Neural cell (in vitro differentiated cells): ENCODE data around the gene LALBA.

Experiments
- EP300 ChIP-seq: fragments of 450-650 bp; conservative IDR thresholded peaks from 2 replicates; pipeline ENCODE4 v1.6.1; 2014; ENCODE audit warnings: antibody characterized with exemption, mild to moderate bottlenecking, moderate library complexity; ENCODE audit not compliant: poor library complexity, severe bottlenecking
- EZH2 ChIP-seq: fragments of 200-600, 300-800 bp; shearing (Covaris generic), sonication (generic); IDR thresholded peaks from 2 replicates; pipeline ENCODE4 v1.6.1; 2014; ENCODE audit warnings: antibody characterized with exemption, low read length, borderline replicate concordance, mild to moderate bottlenecking; ENCODE audit not compliant: insufficient read depth, poor library complexity, severe bottlenecking
- MXI1 ChIP-seq: fragments of 450-650 bp; conservative IDR thresholded peaks from 2 replicates; pipeline ENCODE4 v1.6.1; 2014; ENCODE audit warnings: antibody characterized with exemption, mild to moderate bottlenecking; ENCODE audit not compliant: poor library complexity, severe bottlenecking
- POLR2AphosphoS5 ChIP-seq: IDR thresholded peaks from 2 replicates; pipeline ENCODE4 v1.6.1; 2012
- RAD21 ChIP-seq: fragments of 450-650 bp; conservative IDR thresholded peaks from 2 replicates; pipeline ENCODE4 v1.6.1; 2014; ENCODE audit warnings: antibody characterized with exemption, mild to moderate bottlenecking, moderate library complexity
- SMC3 ChIP-seq: fragments of 450-650 bp; conservative IDR thresholded peaks from 2 replicates; pipeline ENCODE4 v1.6.1; 2014; ENCODE audit warnings: antibody characterized with exemption, mild to moderate bottlenecking, moderate library complexity; ENCODE audit not compliant: poor library complexity
- TAF1 ChIP-seq: IDR thresholded peaks from 2 replicates; pipeline ENCODE4 v1.6.1; 2012; ENCODE audit warnings: low read depth
- TF ChIP-seq, protein P1 (sequence below): fragments of 450-650 bp; IDR thresholded peaks from 2 replicates; pipeline ENCODE4 v1.5.1; 2014; ENCODE audit warnings: antibody characterized with exemption, mild to moderate bottlenecking, moderate library complexity; ENCODE audit not compliant: poor library complexity, severe bottlenecking
- TF ChIP-seq, protein P2 (sequence below): IDR thresholded peaks from 2 replicates; pipeline ENCODE4 v1.6.1; 2012; ENCODE audit warnings: borderline replicate concordance

DNA sequence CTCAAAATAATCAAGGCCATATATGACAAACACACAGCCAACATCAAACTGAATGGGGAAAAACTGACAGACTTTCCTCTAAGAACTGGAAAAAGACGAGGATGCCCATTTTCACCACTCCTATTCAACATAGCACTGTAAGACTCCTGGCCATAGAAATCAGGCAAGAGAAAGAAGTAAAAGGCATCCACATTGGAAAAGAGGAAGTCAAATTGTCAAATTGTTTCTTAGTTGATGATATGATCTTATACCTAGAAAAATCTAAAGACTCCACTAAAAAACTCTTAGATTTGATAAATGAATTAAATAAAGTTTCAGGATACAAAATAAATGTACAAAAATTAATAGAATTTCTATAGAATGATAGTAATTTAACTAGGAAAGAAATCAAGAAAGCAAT, 33.2 kb downstream of the LALBA start:
- TF ChIP-seq, protein P1, sequence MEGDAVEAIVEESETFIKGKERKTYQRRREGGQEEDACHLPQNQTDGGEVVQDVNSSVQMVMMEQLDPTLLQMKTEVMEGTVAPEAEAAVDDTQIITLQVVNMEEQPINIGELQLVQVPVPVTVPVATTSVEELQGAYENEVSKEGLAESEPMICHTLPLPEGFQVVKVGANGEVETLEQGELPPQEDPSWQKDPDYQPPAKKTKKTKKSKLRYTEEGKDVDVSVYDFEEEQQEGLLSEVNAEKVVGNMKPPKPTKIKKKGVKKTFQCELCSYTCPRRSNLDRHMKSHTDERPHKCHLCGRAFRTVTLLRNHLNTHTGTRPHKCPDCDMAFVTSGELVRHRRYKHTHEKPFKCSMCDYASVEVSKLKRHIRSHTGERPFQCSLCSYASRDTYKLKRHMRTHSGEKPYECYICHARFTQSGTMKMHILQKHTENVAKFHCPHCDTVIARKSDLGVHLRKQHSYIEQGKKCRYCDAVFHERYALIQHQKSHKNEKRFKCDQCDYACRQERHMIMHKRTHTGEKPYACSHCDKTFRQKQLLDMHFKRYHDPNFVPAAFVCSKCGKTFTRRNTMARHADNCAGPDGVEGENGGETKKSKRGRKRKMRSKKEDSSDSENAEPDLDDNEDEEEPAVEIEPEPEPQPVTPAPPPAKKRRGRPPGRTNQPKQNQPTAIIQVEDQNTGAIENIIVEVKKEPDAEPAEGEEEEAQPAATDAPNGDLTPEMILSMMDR, result no peak
- TF ChIP-seq, protein P2, sequence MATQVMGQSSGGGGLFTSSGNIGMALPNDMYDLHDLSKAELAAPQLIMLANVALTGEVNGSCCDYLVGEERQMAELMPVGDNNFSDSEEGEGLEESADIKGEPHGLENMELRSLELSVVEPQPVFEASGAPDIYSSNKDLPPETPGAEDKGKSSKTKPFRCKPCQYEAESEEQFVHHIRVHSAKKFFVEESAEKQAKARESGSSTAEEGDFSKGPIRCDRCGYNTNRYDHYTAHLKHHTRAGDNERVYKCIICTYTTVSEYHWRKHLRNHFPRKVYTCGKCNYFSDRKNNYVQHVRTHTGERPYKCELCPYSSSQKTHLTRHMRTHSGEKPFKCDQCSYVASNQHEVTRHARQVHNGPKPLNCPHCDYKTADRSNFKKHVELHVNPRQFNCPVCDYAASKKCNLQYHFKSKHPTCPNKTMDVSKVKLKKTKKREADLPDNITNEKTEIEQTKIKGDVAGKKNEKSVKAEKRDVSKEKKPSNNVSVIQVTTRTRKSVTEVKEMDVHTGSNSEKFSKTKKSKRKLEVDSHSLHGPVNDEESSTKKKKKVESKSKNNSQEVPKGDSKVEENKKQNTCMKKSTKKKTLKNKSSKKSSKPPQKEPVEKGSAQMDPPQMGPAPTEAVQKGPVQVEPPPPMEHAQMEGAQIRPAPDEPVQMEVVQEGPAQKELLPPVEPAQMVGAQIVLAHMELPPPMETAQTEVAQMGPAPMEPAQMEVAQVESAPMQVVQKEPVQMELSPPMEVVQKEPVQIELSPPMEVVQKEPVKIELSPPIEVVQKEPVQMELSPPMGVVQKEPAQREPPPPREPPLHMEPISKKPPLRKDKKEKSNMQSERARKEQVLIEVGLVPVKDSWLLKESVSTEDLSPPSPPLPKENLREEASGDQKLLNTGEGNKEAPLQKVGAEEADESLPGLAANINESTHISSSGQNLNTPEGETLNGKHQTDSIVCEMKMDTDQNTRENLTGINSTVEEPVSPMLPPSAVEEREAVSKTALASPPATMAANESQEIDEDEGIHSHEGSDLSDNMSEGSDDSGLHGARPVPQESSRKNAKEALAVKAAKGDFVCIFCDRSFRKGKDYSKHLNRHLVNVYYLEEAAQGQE, result no peak
- TF ChIP-seq POLR2AphosphoS5, result no peak
- no peak for TF ChIP-seq EP300
- no peak for TF ChIP-seq TAF1
- TF ChIP-seq EZH2, result no peak
- no peak for TF ChIP-seq RAD21
- no peak for TF ChIP-seq SMC3
- TF ChIP-seq MXI1, result no peak
